HCT116 (cell line): Measurements from ENCODE around the gene CDC42BPA. TPM values are rescaled to one million over a fixed set of nuclear protein-coding genes. Genes with fewer than 3 reads are reported as not detected.

Source experiments
- ATAC-seq: fragments of 200-7000 bp; cut with Tn5 transposase; 2 replicates; pipeline ENCODE4 v1.9.1; 2020; ENCODE audit warnings: mild to moderate bottlenecking, moderate library complexity
- BruUV-seq: library from RNA; stranded (reverse); fragments of 400-500 nt; replicated peaks from 2 replicates; lab custom pipeline; 2021; lab: Mats Ljungman, UMichigan
- CTCF ChIA-PET: fragments of 300-600 bp; sonication (Branson Sonifier 250); formaldehyde crosslinking; loops from one replicate; lab custom pipeline; 2021; ENCODE audit warnings: antibody characterized with exemption; lab: Charles Lee
- POLR2A ChIA-PET: fragments of 300-600, 350-600 bp; sonication (Branson Sonifier 250); formaldehyde crosslinking; loops from one replicate; lab custom pipeline; 2021; ENCODE audit warnings: antibody characterized with exemption; lab: Charles Lee
- RAD21 ChIA-PET, 2 experiments: fragments of 300-600 bp; sonication (Branson Sonifier 250); formaldehyde crosslinking; loops; one replicate each; lab custom pipeline; 2023; ENCODE audit warnings: low total read pairs in 2 of 2; ENCODE audit not compliant: uncharacterized antibody in 2 of 2, unreplicated experiment in 2 of 2, low non-redundant PET in 1 of 2; lab: Charles Lee
- DNase-seq: peaks from one replicate; pipeline ENCODE4 v3.0.0-alpha.2; 2010; ENCODE audit warnings: low read depth, low spot score
- H2AFZ ChIP-seq: fragments of 200-600 bp; shearing (Covaris generic), sonication (generic); 2 replicates; pipeline ENCODE4 v1.6.1; 2017; ENCODE audit warnings: low read depth, mixed run types, mixed read lengths, antibody characterized with exemption, low read length; ENCODE audit not compliant: poor library complexity, severe bottlenecking
- H3K27ac ChIP-seq: 2 replicates; pipeline ENCODE4 v1.5.1; 2012; ENCODE audit warnings: low read depth, low read length
- H3K27me3 ChIP-seq: fragments of 200-600 bp; sonication (generic); 2 replicates; pipeline ENCODE4 v1.6.1; 2016; ENCODE audit warnings: mixed run types, low read length, mixed read lengths; ENCODE audit not compliant: insufficient read depth
- H3K36me3 ChIP-seq, 2 experiments: fragments of 200-500 bp in 1 of 2; fragments of 200-600 bp in 1 of 2; sonication (Bioruptor generic) in 1 of 2; sonication (generic) in 1 of 2; 2 replicates each; pipeline versions ENCODE4 v1.5.1 to v1.6.1; 2014 to 2016; ENCODE audit warnings: low read length in 2 of 2, inconsistent platforms in 1 of 2, mixed read lengths in 1 of 2, mixed run types in 1 of 2; ENCODE audit not compliant: insufficient read depth in 2 of 2, control insufficient read depth in 1 of 2
- H3K4me1 ChIP-seq, 2 experiments: fragments of 200-600 bp in 1 of 2; sonication (generic) in 1 of 2; 2 replicates each; pipeline versions ENCODE4 v1.5.1 to v1.6.1; 2012 to 2017; ENCODE audit warnings: low read length in 2 of 2, inconsistent platforms in 1 of 2, mild to moderate bottlenecking in 1 of 2, mixed read lengths in 1 of 2, mixed run types in 1 of 2, moderate library complexity in 1 of 2; ENCODE audit not compliant: insufficient read depth in 2 of 2, control insufficient read depth in 1 of 2
- H3K4me2 ChIP-seq: fragments of 200-600 bp; sonication (generic); 2 replicates; pipeline ENCODE4 v1.6.1; 2017; ENCODE audit warnings: mixed run types, low read length, mixed read lengths
- H3K4me3 ChIP-seq, 2 experiments: fragments of 200-600 bp in 1 of 2; sonication (generic) in 1 of 2; replicated peaks in 1 of 2; 2 replicates each; pipeline ENCODE4 v1.5.1; 2011 to 2016; ENCODE audit warnings: low read length in 2 of 2, control low read depth in 1 of 2, low read depth in 1 of 2, mild to moderate bottlenecking in 1 of 2, mixed read lengths in 1 of 2, mixed run types in 1 of 2
- H3K79me2 ChIP-seq: fragments of 200-600 bp; sonication (generic); 2 replicates; pipeline ENCODE4 v1.6.1; 2017; ENCODE audit warnings: mild to moderate bottlenecking, mixed run types, low read length, moderate library complexity, mixed read lengths; ENCODE audit not compliant: insufficient read depth
- H3K9ac ChIP-seq: fragments of 200-600 bp; sonication (generic); 2 replicates; pipeline ENCODE4 v1.6.1; 2016; ENCODE audit warnings: low read length, mixed read lengths
- H3K9me2 ChIP-seq: fragments of 200-600 bp; sonication (generic), shearing (Covaris generic); 2 replicates; pipeline ENCODE4 v1.6.1; 2017; ENCODE audit warnings: mixed run types, mild to moderate bottlenecking, moderate library complexity; ENCODE audit not compliant: insufficient read depth
- H3K9me3 ChIP-seq, 2 experiments: fragments of 200-500 bp in 1 of 2; fragments of 200-600 bp in 1 of 2; sonication (Bioruptor generic) in 1 of 2; sonication (generic) in 1 of 2; 2 replicates each; pipeline ENCODE4 v1.6.1; 2014 to 2017; ENCODE audit warnings: low read length in 2 of 2, mixed read lengths in 2 of 2, inconsistent platforms in 1 of 2, low read depth in 1 of 2, mild to moderate bottlenecking in 1 of 2, mixed run types in 1 of 2, moderate library complexity in 1 of 2; ENCODE audit not compliant: control insufficient read depth in 1 of 2, insufficient read depth in 1 of 2
- H4K20me1 ChIP-seq: fragments of 200-600 bp; sonication (generic), shearing (Covaris generic); 2 replicates; pipeline ENCODE4 v1.6.1; 2017; ENCODE audit warnings: mixed run types, mild to moderate bottlenecking, moderate library complexity; ENCODE audit not compliant: insufficient read depth
- ATF3 ChIP-seq: IDR thresholded peaks from 2 replicates; pipeline ENCODE4 v1.6.1; 2012
- CEBPB ChIP-seq: IDR thresholded peaks from 2 replicates; pipeline ENCODE4 v1.6.1; 2012; ENCODE audit warnings: low read depth
- EGR1 ChIP-seq: IDR thresholded peaks from 2 replicates; pipeline ENCODE4 v1.6.1; 2012; ENCODE audit warnings: low read depth
- ELF1 ChIP-seq: IDR thresholded peaks from 2 replicates; pipeline ENCODE4 v1.6.1; 2012; ENCODE audit warnings: low read depth, borderline replicate concordance
- FOSL1 ChIP-seq: IDR thresholded peaks from 2 replicates; pipeline ENCODE4 v1.6.1; 2012; ENCODE audit warnings: low read depth
- JUND ChIP-seq: IDR thresholded peaks from 2 replicates; pipeline ENCODE4 v1.6.1; 2012
- MAX ChIP-seq: IDR thresholded peaks from 2 replicates; pipeline ENCODE4 v1.6.1; 2012
- POLR2A ChIP-seq: IDR thresholded peaks from 2 replicates; pipeline ENCODE4 v1.7.0; 2011; ENCODE audit warnings: borderline replicate concordance; ENCODE audit not compliant: insufficient read depth, insufficient read length; ENCODE audit errors: extremely low read depth
- POLR2AphosphoS5 ChIP-seq: IDR thresholded peaks from 2 replicates; pipeline ENCODE4 v1.6.1; 2011; ENCODE audit warnings: mild to moderate bottlenecking, low read depth, low read length, moderate library complexity
- RAD21 ChIP-seq: IDR thresholded peaks from 2 replicates; pipeline ENCODE4 v1.6.1; 2012; ENCODE audit warnings: low read depth, mild to moderate bottlenecking
- REST ChIP-seq: IDR thresholded peaks from 2 replicates; pipeline ENCODE4 v1.6.1; 2012; ENCODE audit warnings: low read depth
- SIN3A ChIP-seq: IDR thresholded peaks from 2 replicates; pipeline ENCODE4 v1.6.1; 2012; ENCODE audit warnings: low read depth
- SRF ChIP-seq: IDR thresholded peaks from 2 replicates; pipeline ENCODE4 v1.6.1; 2012; ENCODE audit warnings: low read depth
- YY1 ChIP-seq: IDR thresholded peaks from 2 replicates; pipeline ENCODE4 v1.6.1; 2011; ENCODE audit warnings: low read length, low read depth, moderate library complexity, mild to moderate bottlenecking; ENCODE audit not compliant: insufficient replicate concordance; ENCODE audit errors: extremely low read depth
- ZFX ChIP-seq: fragments of 450-650 bp; IDR thresholded peaks from 2 replicates; pipeline ENCODE4 v1.6.1; 2017
- ZNF274 ChIP-seq: fragments of 200-500 bp; sonication (Bioruptor generic); IDR thresholded peaks from 2 replicates; pipeline ENCODE4 v1.6.1; 2014; ENCODE audit warnings: mild to moderate bottlenecking, low read depth, low read length, inconsistent platforms
- intact Hi-C: fragments of 100-400 bp; cut with micrococcal nuclease; formaldehyde crosslinking; loops from 2 replicates; pipeline ENCODE4 v1.10.0; 2022
- total RNA-seq: library from RNA; stranded (reverse); gene quantifications from one replicate; pipeline ENCODE4 v1.2.1, GENCODE V29; 2021; ENCODE audit not compliant: unreplicated experiment
- TF ChIP-seq, protein P1 (sequence below): IDR thresholded peaks from 2 replicates; pipeline ENCODE4 v1.6.1; 2011; ENCODE audit warnings: mild to moderate bottlenecking, low read length, moderate library complexity; ENCODE audit not compliant: insufficient replicate concordance; ENCODE audit errors: extremely low read depth
- TF ChIP-seq, protein P2 (sequence below), 3 experiments: fragments of 200-600 bp in 1 of 3; sonication (generic) in 1 of 3; IDR thresholded peaks in 2 of 3; conservative IDR thresholded peaks in 1 of 3; 2 replicates each; pipeline ENCODE4 v1.5.1; 2012 to 2017; ENCODE audit warnings: low read depth in 2 of 3, low read length in 2 of 3, antibody characterized with exemption in 1 of 3, borderline replicate concordance in 1 of 3, control low read depth in 1 of 3, mild to moderate bottlenecking in 1 of 3, mixed read lengths in 1 of 3, mixed run types in 1 of 3, moderate library complexity in 1 of 3; ENCODE audit not compliant: insufficient read depth in 1 of 3

CDC42BPA gene
- total RNA-seq, 1 experiment from 2014 or later, result 44.0 TPM

DNA sequence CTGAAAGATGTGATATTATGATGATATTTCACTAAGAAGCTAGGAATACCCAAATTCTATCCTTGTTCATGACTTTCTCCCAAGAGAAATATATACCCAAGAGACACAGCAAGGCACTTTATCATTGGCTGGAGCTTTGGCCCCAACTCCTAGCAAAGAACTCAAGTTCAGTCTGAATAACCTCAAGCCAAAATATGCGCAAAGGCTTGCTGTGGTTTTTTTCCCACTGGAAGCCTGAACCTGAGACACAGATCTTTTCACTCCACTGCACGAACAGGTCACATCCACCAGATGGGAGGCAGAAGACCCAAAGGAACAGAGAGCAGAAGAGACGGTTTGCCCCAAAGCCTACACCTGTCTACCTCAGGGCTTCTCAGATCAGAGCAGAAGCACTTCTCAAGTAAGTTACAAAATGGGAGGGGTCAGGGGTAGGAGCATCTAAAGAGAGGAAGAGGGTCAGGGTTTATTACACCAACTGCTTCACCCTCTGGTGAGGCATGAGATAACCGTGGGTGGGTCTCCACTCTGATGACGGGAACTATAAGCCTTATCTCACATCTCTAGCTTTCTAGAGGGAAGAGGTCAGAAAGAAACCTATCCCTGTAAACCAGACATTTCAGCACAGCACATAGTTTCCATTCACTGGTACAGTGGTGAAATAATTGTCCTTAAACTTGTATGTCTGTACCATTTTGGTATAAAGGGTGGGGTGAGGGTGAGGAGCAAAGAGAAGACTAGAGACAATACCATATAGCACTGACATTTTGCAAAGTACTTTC, 17.1 kb upstream of the CDC42BPA start:
- no peaks in the 10 kb centered on the region for H3K36me3 ChIP-seq
- TF ChIP-seq POLR2AphosphoS5 (no peak), REST (no peak), JUND (no peak), ATF3 (no peak), RAD21 (no peak), ELF1 (no peak), YY1 (no peak), FOSL1 (no peak), POLR2A (no peak), SIN3A (no peak), CEBPB (no peak), EGR1 (no peak), ZFX (no peak), ZNF274 (no peak), SRF (no peak), MAX (no peak)
- TF ChIP-seq, protein P1, sequence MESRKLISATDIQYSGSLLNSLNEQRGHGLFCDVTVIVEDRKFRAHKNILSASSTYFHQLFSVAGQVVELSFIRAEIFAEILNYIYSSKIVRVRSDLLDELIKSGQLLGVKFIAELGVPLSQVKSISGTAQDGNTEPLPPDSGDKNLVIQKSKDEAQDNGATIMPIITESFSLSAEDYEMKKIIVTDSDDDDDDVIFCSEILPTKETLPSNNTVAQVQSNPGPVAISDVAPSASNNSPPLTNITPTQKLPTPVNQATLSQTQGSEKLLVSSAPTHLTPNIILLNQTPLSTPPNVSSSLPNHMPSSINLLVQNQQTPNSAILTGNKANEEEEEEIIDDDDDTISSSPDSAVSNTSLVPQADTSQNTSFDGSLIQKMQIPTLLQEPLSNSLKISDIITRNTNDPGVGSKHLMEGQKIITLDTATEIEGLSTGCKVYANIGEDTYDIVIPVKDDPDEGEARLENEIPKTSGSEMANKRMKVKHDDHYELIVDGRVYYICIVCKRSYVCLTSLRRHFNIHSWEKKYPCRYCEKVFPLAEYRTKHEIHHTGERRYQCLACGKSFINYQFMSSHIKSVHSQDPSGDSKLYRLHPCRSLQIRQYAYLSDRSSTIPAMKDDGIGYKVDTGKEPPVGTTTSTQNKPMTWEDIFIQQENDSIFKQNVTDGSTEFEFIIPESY, result no peak
- TF ChIP-seq, protein P2, sequence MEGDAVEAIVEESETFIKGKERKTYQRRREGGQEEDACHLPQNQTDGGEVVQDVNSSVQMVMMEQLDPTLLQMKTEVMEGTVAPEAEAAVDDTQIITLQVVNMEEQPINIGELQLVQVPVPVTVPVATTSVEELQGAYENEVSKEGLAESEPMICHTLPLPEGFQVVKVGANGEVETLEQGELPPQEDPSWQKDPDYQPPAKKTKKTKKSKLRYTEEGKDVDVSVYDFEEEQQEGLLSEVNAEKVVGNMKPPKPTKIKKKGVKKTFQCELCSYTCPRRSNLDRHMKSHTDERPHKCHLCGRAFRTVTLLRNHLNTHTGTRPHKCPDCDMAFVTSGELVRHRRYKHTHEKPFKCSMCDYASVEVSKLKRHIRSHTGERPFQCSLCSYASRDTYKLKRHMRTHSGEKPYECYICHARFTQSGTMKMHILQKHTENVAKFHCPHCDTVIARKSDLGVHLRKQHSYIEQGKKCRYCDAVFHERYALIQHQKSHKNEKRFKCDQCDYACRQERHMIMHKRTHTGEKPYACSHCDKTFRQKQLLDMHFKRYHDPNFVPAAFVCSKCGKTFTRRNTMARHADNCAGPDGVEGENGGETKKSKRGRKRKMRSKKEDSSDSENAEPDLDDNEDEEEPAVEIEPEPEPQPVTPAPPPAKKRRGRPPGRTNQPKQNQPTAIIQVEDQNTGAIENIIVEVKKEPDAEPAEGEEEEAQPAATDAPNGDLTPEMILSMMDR (IDR thresholded peaks at IDR 0.05 in 2 of 3, conservative IDR thresholded peaks at IDR 0.05 in 1 of 3; ENCODE audit: borderline replicate concordance in 1 of 3, insufficient read depth in 1 of 3, low read depth in 2 of 3, low read length in 2 of 3), result no peak
- TF ChIP-seq, all 23 proteins: peak for 0
- intact Hi-C loops, result no loop called here
- Histone ChIP-seq H3K9me2 (no peaks in the 10 kb centered on the region), H3K4me2 (no peak overlapping the region), H3K27ac (no peak overlapping the region), H3K4me3 (no peak overlapping the region), H3K79me2 (no peaks in the 10 kb centered on the region), H4K20me1 (no peaks in the 10 kb centered on the region), H3K4me1 (peaks cover 0 to 6% of the 10 kb centered on the region in 2 experiments; a peak in 1 of 4 replicates), H2AFZ (no peak overlapping the region), H3K9me3 (no peaks in the 10 kb centered on the region), H3K9ac (no peak overlapping the region), H3K27me3 (no peaks in the 10 kb centered on the region)
- POLR2A ChIA-PET, result no interaction called here
- DNase-seq (no peak), ATAC-seq (no peak)
- CTCF ChIA-PET, result no interaction called here
- RAD21 ChIA-PET, result no interaction called here
- BruUV-seq, result no TSS peak
